GM19023 (cell line): ENCODE measurements around the gene CYP27C1.

ENCODE experiments used
- ATAC-seq: cut with Tn5 transposase; IDR thresholded peaks from one replicate; pipeline ENCODE4 v1.9.1; 2021; ENCODE audit warnings: mild to moderate bottlenecking, moderate library complexity; ENCODE audit not compliant: unreplicated experiment

Gene CYP27C1

DNA sequence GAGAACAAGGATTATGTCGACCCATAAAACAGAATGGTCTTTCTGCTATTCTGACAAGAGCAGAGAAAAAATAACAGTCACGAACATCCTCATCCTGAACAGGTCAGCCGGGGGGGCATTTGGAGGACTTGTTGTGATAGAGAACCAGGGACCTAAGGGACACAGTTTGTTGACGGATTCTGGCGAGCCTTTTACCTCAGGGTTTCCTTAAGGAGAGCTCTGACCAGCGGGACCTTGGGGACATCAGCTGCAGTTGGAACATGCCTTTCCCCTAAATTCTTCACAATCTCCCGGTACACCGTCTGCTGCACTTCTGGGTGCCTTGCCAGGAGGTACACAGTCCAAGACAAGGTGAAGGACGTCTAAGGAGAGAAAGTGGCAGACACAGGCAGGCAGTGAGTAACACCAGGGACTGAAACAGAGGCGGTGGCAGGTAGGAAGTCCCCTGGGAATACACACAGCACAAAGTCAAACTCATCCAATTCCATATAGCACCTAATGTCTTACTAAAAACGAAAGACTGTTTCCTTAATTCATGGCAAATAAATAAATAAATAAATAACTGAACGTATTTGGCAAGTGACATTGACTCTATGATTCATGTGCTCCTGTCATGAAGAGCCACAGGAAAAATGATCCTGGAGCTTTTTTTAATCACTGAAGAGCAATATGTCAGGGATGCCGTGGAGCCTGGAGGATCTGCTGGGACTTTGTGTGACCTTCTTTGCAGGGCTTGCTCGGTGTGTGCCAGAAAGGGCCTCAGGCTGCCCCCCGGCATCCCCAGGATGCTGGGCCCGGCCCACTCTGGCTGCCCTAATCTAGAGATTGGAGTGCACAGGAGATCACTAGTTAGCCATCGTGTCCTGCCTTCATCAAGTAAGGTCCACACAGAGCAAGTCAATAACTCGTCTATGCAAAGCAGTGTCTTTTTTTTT is 24.7 kb downstream of the CYP27C1 start:
- ATAC-seq: no peak

- no peak for ATAC-seq
These were observed 25.7 kb downstream of the CYP27C1 start for GRCh38 chr2:127194447-127194846.

- no peak for ATAC-seq
These were observed 26.2 kb downstream of the CYP27C1 start for GRCh38 chr2:127193967-127194280.

GRCh38 chr2:127193164-127193966 is 26.7 kb downstream of the CYP27C1 start:
- no peak for ATAC-seq

DNA sequence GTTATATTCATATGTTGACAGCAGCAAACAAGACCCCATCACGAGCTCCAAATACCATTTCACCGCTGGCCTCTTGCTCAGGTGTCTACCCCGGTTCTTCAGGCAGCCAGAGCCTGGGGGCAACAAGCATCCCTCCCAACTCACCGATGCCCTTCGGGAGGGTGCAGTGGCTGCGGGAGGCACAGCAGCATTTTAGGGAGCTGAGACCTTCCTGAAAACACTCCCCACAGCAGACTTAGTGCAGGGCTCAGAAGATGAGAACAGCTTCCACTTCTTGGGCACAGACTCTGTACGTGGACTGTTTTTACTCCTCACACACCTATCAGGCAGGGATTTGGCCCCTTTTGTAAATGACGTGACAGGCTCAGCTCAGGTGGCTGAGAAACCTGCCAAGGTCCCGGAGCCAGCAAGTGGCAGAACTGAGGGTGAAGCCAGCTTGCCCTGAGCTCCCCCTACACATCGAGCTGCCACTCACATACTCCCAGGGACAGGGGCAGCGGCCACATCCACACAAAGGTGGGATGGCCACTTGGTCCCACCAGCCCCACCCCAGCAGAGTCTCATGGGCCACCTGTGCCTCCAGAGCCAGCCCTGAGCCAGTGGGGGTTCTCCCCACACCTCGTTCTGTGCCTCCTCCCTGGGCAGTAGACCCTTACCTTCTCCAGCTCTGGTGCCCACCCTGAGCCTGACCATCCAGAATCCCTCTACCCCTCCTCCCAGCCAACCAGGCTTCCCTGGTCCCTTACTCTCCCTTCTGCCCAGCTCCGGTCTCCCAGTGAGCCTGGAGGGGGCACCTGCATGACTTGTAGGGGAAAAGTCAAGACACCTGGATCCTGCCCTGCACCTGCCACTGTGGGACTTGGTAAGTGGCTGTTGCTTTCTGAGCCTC is 28.5 kb downstream of the CYP27C1 start:
- no peak for ATAC-seq

DNA sequence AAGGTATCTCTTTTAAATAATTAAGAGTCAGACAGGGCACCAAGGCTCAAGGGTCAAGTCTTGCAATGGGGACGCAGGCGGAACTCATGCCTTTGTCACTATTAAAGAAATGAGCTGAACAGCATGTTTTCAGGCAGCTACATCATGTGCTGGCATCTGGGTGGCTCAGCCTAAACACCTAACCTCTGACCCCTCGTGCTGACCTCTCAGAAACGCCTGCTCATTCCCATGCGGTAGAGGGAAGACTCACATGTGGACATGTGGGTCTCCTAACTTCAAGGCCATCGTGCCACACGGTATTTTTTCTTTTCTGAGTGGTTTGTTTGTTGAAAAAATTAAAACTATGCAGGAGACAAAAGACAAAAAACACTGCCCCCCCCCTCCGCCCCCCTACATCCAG is 31.3 kb downstream of the CYP27C1 start:
- no peak for ATAC-seq

GRCh38 chr2:127187831-127188230 is 32.3 kb downstream of the CYP27C1 start:
- no peak for ATAC-seq

GRCh38 chr2:127187081-127187775 is 32.9 kb downstream of the CYP27C1 start:
- ATAC-seq: no peak

DNA sequence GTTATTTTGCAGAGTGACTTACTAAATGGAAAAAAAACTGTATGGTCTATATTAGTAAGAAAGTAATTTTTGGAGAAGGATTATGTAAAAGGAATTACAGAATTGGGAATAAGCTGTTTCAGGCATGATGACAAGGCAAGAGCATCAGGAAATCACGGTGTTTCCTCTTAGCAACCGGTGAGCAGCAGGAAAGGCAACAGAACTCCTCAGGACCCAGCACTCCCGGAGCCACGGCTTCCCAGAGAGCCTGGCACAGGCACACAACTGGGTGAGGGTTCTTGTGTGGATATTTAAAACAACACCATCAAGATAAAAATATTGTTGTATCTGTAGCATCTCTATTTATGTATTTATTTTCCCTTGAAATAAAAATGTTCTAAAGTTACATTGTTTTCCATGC is 34.4 kb downstream of the CYP27C1 start:
- no peak for ATAC-seq

GRCh38 chr2:127185093-127185492 is 35.0 kb downstream of the CYP27C1 start:
- ATAC-seq: no peak

DNA sequence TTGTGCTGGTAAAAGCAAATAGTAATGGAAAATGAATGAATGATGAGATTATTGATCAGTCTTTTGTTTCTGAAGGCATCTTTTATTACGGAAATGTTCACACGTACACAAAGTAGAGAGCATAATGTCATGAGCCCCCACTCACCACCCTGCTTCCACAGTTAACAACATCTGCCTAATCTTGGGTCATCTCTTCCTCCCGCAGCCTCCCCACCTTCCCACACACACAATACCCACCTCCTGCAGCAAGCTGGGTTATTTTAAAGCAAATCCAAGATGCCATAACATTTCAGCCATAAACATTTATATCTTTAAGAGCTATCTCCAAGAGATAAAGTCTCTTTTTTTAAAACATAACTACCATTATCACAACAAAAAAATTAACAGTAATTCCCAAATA is 36.3 kb downstream of the CYP27C1 start:
- ATAC-seq: no peak

DNA sequence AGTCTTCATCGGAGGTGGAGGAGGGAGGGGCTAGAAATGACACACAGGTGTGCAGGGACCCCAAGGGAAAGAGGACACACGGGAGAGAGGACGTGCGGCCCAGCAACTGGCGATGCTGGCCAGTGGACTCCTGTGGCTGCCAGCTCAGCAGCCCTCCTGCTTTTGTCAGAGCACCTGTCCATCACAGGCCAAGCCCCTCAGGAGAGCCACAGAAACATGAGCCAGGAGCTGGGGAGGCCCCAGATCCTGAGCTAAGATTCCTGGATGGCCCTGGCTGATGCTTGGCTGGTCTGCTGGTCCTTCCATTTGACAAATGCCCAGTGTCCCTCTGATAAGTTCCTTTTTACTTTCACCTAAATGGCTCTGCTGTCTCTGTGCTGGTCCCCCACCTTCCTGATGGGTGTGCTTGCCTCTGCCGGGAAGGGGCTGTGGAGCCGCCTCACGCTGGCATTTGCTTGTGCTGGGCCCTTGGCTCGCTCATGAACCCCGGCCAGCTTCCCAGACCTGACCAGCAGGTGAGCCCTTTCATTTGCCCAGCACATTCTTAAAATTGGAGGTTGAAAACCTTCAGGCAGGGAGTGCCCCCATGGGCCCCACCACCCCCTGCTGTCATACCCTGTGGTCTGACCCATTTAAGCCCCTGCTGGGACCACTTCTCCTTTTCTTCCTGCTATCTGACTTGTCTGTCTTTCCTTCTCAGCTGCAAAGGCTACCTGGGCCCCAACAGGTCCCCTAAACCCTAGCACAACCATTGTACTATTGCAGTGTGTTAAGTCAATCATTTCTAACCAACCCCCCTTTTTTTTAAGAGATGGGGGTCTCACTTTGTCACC is 37.3 kb downstream of the CYP27C1 start:
- no peak for ATAC-seq

- no peak for ATAC-seq
These were observed 38.2 kb downstream of the CYP27C1 start for GRCh38 chr2:127181851-127182250.

GRCh38 chr2:127179766-127180165 is 40.3 kb downstream of the CYP27C1 start:
- no peak for ATAC-seq

GRCh38 chr2:127177617-127178263 is 42.4 kb downstream of the CYP27C1 start:
- ATAC-seq: no peak

DNA sequence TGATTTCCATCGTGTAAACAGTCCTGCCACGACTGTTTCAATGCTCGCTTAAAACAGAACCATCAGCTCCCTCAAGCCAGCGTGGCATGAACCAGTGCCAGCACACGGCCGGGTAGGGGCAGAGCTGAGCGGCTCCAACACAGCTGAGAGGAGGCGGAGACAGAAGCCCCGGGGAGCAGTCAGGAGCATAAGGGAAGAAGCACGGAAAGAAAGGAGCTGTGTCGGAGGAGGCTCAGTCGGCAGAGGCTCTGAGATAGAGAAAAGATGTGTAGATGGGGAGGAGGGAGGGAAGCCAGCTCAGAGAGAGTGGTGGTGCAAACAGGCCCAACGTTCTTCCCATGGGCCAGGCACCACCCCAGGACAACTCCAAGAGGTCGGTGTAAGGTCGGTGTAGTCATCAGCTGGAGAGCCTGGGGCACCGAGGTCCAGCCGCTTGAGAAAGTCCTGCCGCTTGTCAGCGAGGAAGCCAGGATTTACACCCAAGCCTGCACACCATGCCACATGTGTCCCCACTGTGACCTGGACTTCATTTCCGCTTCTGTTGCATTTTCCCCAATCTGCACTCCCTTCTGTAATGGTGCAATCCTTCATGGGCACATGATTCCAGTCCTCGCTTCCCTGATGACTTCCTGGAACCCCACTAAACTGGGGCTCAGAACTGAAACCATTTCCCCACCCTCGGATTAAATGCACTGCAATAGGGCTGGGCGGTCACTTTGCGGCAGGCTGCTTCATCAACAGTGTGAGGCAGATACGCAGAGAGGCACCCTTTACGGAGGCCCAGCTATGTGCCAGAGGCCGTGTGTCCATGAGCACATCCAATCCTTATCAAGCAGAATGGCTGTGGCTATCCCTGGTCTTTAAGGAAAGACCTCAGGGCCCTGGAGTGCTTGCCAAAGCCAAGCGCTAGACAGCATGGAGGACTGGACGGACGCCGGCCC is 43.5 kb downstream of the CYP27C1 start:
- ATAC-seq: no peak

GRCh38 chr2:127175751-127176354 is 44.2 kb downstream of the CYP27C1 start:
- ATAC-seq: no peak
